ENCODE measurements around the gene BZW2.
"Not testable (repeated sequence)": the region's sequence is repeated elsewhere in the genome, so short reads cannot be mapped to it uniquely, and the experiment has no call there.

BZW2 gene

DNA sequence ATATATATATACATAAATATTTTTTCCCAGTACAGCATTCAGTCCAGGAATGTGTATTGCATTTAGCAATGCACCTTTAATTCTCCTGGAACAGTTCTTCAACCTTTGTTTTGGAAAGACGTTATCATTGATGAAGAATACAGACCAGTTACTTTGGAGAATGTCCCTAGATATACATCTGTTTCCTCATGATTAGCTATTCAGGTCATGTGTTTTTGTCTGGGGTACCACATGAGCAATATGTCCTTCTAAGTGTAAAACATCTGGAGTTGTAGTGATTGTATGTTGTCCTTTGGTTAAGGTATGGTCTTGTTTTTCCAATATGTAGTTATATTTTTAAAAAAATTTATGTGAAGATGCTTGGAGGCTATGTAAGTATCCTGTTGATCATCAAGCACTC lies 10.2 kb downstream of the BZW2 start:
- peaks cover 6% of the 10 kb centered on the region for H3K4me1 ChIP-seq (ENCODE audit: control insufficient read depth, insufficient read depth, low read length)
- H3K27ac ChIP-seq (ENCODE audit: insufficient read depth, low read depth, low read length, poor library complexity, severe bottlenecking) = no peak overlapping the region
- WGBS, 2 experiments = 100% methylated on average over 1 of the region's 1 CpG
- no peaks in the 10 kb centered on the region for H3K27me3 ChIP-seq (ENCODE audit: control insufficient read depth, insufficient read depth, low read length, poor library complexity, severe bottlenecking)
- no peak overlapping the region for H3K4me3 ChIP-seq (ENCODE audit: insufficient read depth, low read depth, low read length)
- no peaks in the 10 kb centered on the region for H3K9me3 ChIP-seq (ENCODE audit: control insufficient read depth, low read length)
- no peaks in the 10 kb centered on the region for H3K36me3 ChIP-seq (ENCODE audit: control insufficient read depth, insufficient read depth, low read length)

DNA sequence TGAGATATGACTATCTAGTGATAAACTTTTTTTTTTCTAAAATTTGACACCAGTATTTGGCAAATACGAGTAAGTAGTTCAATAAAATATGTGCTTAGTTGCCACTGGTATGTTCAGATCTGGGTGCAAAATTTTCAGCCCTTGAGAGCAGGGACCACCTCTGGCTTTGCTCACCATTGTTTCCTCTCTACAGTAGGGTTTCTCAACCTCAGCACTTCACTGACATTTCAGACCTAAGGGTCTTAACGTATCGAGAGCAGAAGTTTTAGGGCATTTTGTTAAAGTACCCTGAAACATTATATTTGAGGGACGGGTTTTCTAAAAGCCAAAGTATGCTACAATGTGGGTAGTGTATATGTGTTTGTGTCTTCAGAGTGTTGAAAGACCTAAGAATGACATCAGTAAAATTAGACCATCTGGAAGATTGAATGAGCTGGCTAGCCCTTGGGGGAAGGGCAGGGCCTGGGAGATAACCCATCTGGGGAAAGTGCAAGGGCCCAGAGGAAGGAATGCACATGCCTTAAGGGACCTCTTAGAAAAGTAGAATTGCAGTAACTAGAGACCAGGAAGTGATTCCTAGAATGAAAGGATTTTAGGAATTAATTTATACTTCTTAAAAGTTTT lies 11.8 kb downstream of the BZW2 start:
- H3K27me3 ChIP-seq (ENCODE audit: control insufficient read depth, insufficient read depth, low read length, poor library complexity, severe bottlenecking) = no peaks in the 10 kb centered on the region
- H3K4me3 ChIP-seq (ENCODE audit: insufficient read depth, low read depth, low read length) = no peak overlapping the region
- no peaks in the 10 kb centered on the region for H3K9me3 ChIP-seq (ENCODE audit: control insufficient read depth, low read length)
- H3K36me3 ChIP-seq (ENCODE audit: control insufficient read depth, insufficient read depth, low read length) = no peaks in the 10 kb centered on the region
- WGBS, 2 experiments = 67 to 70% methylated on average over 4 of the region's 4 CpGs
- H3K27ac ChIP-seq (ENCODE audit: insufficient read depth, low read depth, low read length, poor library complexity, severe bottlenecking) = peak overlapping the region; percentile 67
- H3K4me1 ChIP-seq (ENCODE audit: control insufficient read depth, insufficient read depth, low read length) = peaks cover 6% of the 10 kb centered on the region

DNA sequence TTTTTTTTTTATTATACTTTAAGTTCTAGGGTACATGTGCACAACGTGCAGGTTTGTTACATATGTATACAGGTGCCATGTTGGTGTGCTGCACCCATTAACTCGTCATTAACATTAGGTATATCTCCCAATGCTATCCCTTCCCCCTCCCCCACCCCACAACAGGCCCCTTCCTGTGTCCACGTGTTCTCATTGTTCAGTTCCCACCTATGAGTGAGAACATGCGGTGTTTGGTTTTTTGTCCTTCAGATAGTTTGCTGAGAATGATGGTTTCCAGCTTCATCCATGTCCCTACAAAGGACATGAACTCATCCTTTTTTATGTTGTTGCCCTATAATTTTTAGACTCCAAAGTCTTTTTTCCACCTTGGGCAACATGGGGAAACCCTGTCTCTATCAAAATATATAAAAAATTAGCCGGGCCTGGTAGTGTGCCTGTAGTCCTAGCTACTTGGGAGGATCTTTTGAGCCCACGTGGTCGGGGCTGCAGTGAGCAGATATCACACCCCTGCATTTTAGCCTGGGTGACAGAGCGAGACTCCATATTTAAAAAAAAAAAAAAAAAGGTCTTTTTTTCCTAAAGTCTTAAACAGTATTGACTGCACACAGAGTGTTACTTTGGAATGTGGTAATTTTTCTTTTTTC lies 14.0 kb downstream of the BZW2 start:
- not testable (repeated sequence) for H3K27me3 ChIP-seq (ENCODE audit: control insufficient read depth, insufficient read depth, low read length, poor library complexity, severe bottlenecking); H3K4me1 ChIP-seq (ENCODE audit: control insufficient read depth, insufficient read depth, low read length); H3K36me3 ChIP-seq (ENCODE audit: control insufficient read depth, insufficient read depth, low read length); H3K27ac ChIP-seq (ENCODE audit: insufficient read depth, low read depth, low read length, poor library complexity, severe bottlenecking); H3K4me3 ChIP-seq (ENCODE audit: insufficient read depth, low read depth, low read length); H3K9me3 ChIP-seq (ENCODE audit: control insufficient read depth, low read length)
- WGBS, 2 experiments = 81 to 82% methylated on average over 8 of the region's 8 CpGs

DNA sequence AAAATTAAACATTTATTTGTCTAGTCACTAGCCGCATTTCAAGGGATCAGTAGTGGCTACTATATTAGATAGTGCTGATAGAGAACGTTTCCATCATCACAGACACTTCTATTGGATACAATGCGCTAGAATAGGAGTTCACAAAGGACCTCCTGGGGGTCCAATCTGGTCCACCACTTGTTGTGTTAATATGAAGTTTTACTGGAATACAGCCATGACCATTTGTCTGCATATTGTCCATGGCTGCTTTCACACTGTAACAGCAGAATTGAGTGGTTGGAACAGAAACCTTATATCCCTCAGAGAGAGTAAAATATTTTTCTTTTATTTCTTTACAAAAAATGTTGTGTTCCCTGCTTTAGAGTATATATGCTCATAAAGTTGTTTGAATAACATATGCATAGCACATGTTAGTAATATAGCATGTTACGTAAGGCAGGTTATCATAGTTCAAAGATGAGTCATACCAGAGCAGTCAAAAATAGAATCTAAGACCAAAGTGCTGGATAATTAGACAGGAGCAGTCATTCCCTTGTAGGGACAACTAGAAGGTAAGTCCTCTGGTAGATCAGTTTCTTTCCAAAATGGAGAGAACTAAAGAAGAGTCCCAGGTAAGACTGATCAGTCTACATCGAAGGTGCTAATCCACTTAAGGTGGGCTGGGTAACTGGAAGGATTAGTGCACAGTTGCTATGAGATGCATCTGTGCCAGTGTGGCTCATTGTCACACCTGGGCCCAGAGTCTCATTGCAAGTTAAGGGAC lies 14.9 kb downstream of the BZW2 start:
- 89 to 90% methylated on average over 5 of the region's 5 CpGs for WGBS, 2 experiments
- H3K4me1 ChIP-seq (ENCODE audit: control insufficient read depth, insufficient read depth, low read length) = peaks cover 6% of the 10 kb centered on the region
- no peaks in the 10 kb centered on the region for H3K9me3 ChIP-seq (ENCODE audit: control insufficient read depth, low read length)
- H3K36me3 ChIP-seq (ENCODE audit: control insufficient read depth, insufficient read depth, low read length) = no peaks in the 10 kb centered on the region
- no peaks in the 10 kb centered on the region for H3K27me3 ChIP-seq (ENCODE audit: control insufficient read depth, insufficient read depth, low read length, poor library complexity, severe bottlenecking)
- H3K27ac ChIP-seq (ENCODE audit: insufficient read depth, low read depth, low read length, poor library complexity, severe bottlenecking) = no peak overlapping the region
- H3K4me3 ChIP-seq (ENCODE audit: insufficient read depth, low read depth, low read length) = no peak overlapping the region

DNA sequence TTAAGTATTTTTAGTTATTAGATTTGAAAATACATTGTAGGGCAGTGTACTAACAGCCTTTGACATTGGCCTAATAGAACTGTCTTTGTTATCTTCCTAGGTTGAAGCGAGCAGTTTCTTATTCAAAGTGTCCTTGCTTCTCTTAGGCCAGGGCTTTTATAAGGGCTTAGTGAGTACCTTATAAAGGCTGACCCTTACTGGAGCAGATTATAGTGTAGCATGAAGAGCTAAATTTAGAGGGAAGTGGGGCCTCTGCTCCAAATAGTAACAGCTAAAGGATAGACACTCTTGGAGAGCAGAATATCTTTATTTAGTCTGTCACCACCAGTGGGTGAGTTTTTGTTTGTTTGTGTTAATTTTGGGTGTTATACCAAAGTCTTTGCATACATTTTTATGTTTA lies 15.9 kb downstream of the BZW2 start:
- peaks cover 6% of the 10 kb centered on the region for H3K4me1 ChIP-seq (ENCODE audit: control insufficient read depth, insufficient read depth, low read length)
- H3K27ac ChIP-seq (ENCODE audit: insufficient read depth, low read depth, low read length, poor library complexity, severe bottlenecking) = no peak overlapping the region
- H3K36me3 ChIP-seq (ENCODE audit: control insufficient read depth, insufficient read depth, low read length) = no peaks in the 10 kb centered on the region
- 80 to 93% methylated on average over 1 of the region's 1 CpG for WGBS, 2 experiments
- no peak overlapping the region for H3K4me3 ChIP-seq (ENCODE audit: insufficient read depth, low read depth, low read length)
- no peaks in the 10 kb centered on the region for H3K27me3 ChIP-seq (ENCODE audit: control insufficient read depth, insufficient read depth, low read length, poor library complexity, severe bottlenecking)
- no peaks in the 10 kb centered on the region for H3K9me3 ChIP-seq (ENCODE audit: control insufficient read depth, low read length)

DNA sequence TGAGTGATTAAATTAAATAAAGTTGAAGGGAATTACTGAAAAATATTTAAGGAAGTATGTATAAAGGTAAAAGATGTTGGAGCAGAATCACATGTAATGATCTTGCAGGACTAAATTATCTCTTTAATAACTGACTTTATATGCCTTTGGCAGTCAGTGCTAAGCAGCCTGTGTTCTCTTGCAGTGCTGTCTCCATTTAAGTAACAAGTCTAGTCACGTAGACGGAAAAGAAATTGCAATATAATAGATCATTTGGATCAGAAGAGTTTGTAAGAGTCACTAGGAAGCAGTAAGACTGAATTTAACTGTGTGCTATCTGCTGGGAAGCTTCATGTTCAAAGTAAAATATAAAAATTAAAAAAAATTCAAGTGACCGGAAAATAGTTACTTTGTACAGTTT lies 21.4 kb downstream of the BZW2 start:
- Histone ChIP-seq H3K36me3 (ENCODE audit: control insufficient read depth, insufficient read depth, low read length) (peaks cover 3% of the 10 kb centered on the region), H3K27me3 (ENCODE audit: control insufficient read depth, insufficient read depth, low read length, poor library complexity, severe bottlenecking) (no peaks in the 10 kb centered on the region), H3K4me3 (ENCODE audit: insufficient read depth, low read depth, low read length) (no peak overlapping the region), H3K27ac (ENCODE audit: insufficient read depth, low read depth, low read length, poor library complexity, severe bottlenecking) (no peak overlapping the region), H3K4me1 (ENCODE audit: control insufficient read depth, insufficient read depth, low read length) (no peaks in the 10 kb centered on the region), H3K9me3 (ENCODE audit: control insufficient read depth, low read length) (no peaks in the 10 kb centered on the region)
- WGBS, 2 experiments = 95% methylated on average over 3 of the region's 3 CpGs

DNA sequence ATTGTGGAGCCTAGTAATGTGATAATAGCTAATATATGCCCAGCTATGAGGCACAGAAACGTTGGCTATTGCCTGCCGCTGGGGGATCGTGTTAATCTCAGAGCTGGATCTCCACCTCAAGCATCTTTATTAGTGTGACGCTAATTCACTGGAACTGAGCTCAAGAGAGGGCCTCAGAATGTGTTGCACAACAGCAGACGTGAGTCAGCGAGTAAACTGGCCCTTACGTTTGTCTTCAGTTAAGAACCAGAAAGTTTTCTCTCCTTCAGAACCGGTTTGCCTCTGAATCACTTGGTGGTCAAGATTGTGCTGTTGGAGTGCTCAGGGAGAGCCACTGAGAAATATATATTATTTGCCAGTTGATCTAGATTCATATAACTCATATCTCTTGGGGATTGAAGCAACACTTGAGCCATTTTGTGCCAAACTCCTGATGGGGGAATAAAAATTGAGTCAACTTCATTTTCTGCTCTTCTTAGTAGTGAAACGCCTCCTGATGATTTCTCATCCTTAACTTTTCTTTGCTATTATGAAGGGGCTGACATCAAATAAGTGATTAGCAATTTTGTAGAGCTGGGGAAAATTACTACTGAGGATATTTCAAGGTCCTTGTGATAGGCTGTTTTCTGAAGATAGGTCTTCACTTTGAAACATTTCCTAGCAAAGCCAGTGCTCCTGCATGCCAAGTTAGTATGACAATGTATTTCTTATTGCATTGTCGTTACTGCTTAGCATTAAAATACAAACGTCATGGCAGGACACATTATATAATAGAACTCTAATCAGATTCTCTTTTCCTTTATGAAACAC lies 22.3 kb downstream of the BZW2 start:
- H3K36me3 ChIP-seq (ENCODE audit: control insufficient read depth, insufficient read depth, low read length) = peaks cover 3% of the 10 kb centered on the region
- no peaks in the 10 kb centered on the region for H3K4me1 ChIP-seq (ENCODE audit: control insufficient read depth, insufficient read depth, low read length)
- no peak overlapping the region for H3K4me3 ChIP-seq (ENCODE audit: insufficient read depth, low read depth, low read length)
- no peak overlapping the region for H3K27ac ChIP-seq (ENCODE audit: insufficient read depth, low read depth, low read length, poor library complexity, severe bottlenecking)
- no peaks in the 10 kb centered on the region for H3K9me3 ChIP-seq (ENCODE audit: control insufficient read depth, low read length)
- 90 to 92% methylated on average over 11 of the region's 11 CpGs for WGBS, 2 experiments
- H3K27me3 ChIP-seq (ENCODE audit: control insufficient read depth, insufficient read depth, low read length, poor library complexity, severe bottlenecking) = no peaks in the 10 kb centered on the region

DNA sequence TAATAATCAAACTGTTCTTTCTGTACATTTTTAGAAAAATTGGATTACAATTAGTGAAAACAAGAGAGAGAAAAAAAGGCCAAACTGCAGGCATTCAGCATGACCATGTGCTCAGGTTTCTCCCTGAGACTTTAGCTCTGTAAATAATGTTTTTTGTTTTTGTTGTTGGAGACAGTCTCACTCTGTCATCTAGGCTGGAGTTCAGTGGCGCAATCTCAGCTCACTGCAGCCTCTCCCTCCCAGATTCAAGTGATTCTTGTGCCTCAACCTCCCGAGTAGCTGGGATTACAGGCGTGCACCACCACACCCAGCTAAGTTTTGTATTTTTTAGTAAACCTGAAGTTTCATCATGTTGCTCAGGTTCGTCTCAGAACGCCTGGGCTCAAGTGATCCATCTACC lies 23.0 kb downstream of the BZW2 start:
- Histone ChIP-seq H3K4me3 (ENCODE audit: insufficient read depth, low read depth, low read length) (no peak overlapping the region), H3K9me3 (ENCODE audit: control insufficient read depth, low read length) (no peaks in the 10 kb centered on the region), H3K27ac (ENCODE audit: insufficient read depth, low read depth, low read length, poor library complexity, severe bottlenecking) (no peak overlapping the region), H3K4me1 (ENCODE audit: control insufficient read depth, insufficient read depth, low read length) (no peaks in the 10 kb centered on the region), H3K36me3 (ENCODE audit: control insufficient read depth, insufficient read depth, low read length) (peaks cover 3% of the 10 kb centered on the region), H3K27me3 (ENCODE audit: control insufficient read depth, insufficient read depth, low read length, poor library complexity, severe bottlenecking) (no peaks in the 10 kb centered on the region)
- 91 to 95% methylated on average over 5 of the region's 5 CpGs for WGBS, 2 experiments

DNA sequence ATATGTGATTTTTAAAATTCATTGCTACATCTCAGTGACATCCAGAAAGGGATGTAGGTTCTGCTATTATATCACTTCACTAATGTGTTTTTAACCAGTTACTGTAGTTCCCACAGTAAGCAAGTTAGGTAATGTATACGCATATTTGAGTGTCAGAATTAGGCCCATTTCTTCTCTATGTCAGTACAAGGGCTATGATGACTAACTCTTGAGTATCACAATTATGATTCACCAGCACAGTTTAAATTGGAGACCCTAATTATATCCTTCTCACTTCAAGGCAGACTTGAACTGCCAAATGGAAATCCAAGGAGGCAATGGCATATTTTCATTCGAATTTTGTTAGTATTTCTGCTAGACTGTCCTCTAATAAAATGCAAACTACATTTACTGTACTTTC lies 23.6 kb downstream of the BZW2 start:
- Histone ChIP-seq H3K27me3 (ENCODE audit: control insufficient read depth, insufficient read depth, low read length, poor library complexity, severe bottlenecking) (no peaks in the 10 kb centered on the region), H3K27ac (ENCODE audit: insufficient read depth, low read depth, low read length, poor library complexity, severe bottlenecking) (no peak overlapping the region), H3K4me3 (ENCODE audit: insufficient read depth, low read depth, low read length) (no peak overlapping the region), H3K4me1 (ENCODE audit: control insufficient read depth, insufficient read depth, low read length) (no peaks in the 10 kb centered on the region), H3K9me3 (ENCODE audit: control insufficient read depth, low read length) (no peaks in the 10 kb centered on the region), H3K36me3 (ENCODE audit: control insufficient read depth, insufficient read depth, low read length) (peaks cover 3% of the 10 kb centered on the region)
- WGBS, 2 experiments = 93 to 98% methylated on average over 1 to 2 of the region's 2 CpGs

DNA sequence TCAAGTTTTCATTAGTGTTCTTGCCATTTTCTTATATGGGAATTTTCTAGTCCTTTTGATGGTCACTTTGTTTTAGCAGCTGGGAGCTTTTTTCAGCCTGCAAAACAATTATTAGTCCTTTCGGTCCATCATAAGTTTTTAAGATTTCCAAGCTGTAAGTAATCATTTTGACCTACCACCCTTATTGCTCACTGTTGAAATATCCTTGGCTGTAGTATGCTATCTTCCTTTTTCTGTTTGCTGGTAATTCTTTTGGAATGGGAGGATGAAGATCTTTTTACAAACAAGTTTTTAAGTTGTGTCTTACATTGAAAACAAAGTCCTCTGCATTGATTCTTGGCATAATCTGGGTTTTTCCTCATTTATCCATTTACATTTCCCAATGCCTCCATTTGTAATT lies 24.0 kb downstream of the BZW2 start:
- H3K4me1 ChIP-seq (ENCODE audit: control insufficient read depth, insufficient read depth, low read length) = no peaks in the 10 kb centered on the region
- peaks cover 4% of the 10 kb centered on the region for H3K36me3 ChIP-seq (ENCODE audit: control insufficient read depth, insufficient read depth, low read length)
- 100% methylated on average over 1 of the region's 1 CpG; no CpG with 5 or more reads in 1 of the 2 experiments for WGBS, 2 experiments
- no peaks in the 10 kb centered on the region for H3K27me3 ChIP-seq (ENCODE audit: control insufficient read depth, insufficient read depth, low read length, poor library complexity, severe bottlenecking)
- H3K27ac ChIP-seq (ENCODE audit: insufficient read depth, low read depth, low read length, poor library complexity, severe bottlenecking) = no peak overlapping the region
- no peaks in the 10 kb centered on the region for H3K9me3 ChIP-seq (ENCODE audit: control insufficient read depth, low read length)
- H3K4me3 ChIP-seq (ENCODE audit: insufficient read depth, low read depth, low read length) = no peak overlapping the region

Data from ectodermal cell (in vitro differentiated cells).